SK-N-SH (cell line): ENCODE data around the gene SPINK14.

Experiments
- EZH2phosphoT487 ChIP-seq: fragments of 200-600 bp; sonication (generic); IDR thresholded peaks from 2 replicates; pipeline ENCODE4 v1.6.1; 2017; ENCODE audit warnings: low read depth, mixed run types, mild to moderate bottlenecking, antibody characterized with exemption, moderate library complexity, borderline replicate concordance
- FOSL2 ChIP-seq: IDR thresholded peaks from 2 replicates; pipeline ENCODE4 v1.4.0; 2012; ENCODE audit warnings: low read depth, mild to moderate bottlenecking, moderate library complexity, borderline replicate concordance
- GABPA ChIP-seq: IDR thresholded peaks from 2 replicates; pipeline ENCODE4 v1.4.0; 2012; ENCODE audit warnings: low read depth, mild to moderate bottlenecking
- JUND ChIP-seq: IDR thresholded peaks from 2 replicates; pipeline ENCODE4 v1.4.0; 2012
- MXI1 ChIP-seq: IDR thresholded peaks from 2 replicates; pipeline ENCODE4 v1.6.1; 2012; ENCODE audit warnings: mild to moderate bottlenecking, low read depth, low read length, improper control_type of control experiment
- SIN3A ChIP-seq: IDR thresholded peaks from 2 replicates; pipeline ENCODE4 v1.6.1; 2012; ENCODE audit warnings: low read depth, mild to moderate bottlenecking, low read length, moderate library complexity, borderline replicate concordance
- TEAD4 ChIP-seq: IDR thresholded peaks from 2 replicates; pipeline ENCODE4 v1.4.0; 2012; ENCODE audit warnings: mild to moderate bottlenecking, borderline replicate concordance; ENCODE audit not compliant: insufficient read depth
- YY1 ChIP-seq: IDR thresholded peaks from 2 replicates; pipeline ENCODE4 v1.4.0; 2012; ENCODE audit warnings: low read depth, mild to moderate bottlenecking
- TF ChIP-seq, protein P1 (sequence below): IDR thresholded peaks from 2 replicates; pipeline ENCODE4 v1.4.0; 2012; ENCODE audit warnings: low read depth
- TF ChIP-seq, protein P2 (sequence below): IDR thresholded peaks from 2 replicates; pipeline ENCODE4; 2012

DNA sequence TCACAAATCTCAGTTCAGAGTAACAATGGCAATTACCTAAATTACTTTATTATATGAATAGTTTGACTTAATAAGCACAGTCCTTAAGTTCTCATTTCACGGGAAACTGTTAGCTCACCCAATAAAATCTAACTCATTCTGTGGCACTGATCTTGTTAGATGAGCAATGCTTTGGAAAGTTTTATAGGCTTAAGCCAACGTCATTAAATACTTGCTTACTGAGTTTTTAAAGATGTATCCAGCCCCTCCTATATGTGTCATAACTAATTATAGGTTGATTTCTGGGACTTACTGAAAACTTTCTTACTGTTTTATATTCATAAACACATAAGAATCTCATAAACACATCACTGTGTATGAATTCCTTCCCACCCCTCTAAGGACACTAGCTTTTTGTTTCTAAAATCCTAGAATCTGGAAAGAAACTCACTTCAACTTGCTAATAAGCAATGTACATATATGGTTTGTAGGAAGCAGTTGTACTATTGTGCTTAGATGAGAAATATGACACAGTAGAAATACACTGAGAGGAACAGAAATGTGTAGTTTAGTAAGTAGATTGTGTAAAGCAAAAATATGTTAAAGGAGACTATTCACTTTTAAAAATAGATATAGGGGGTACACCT, 55.9 kb downstream of the SPINK14 start:
- TF ChIP-seq EZH2phosphoT487 (no peak), MXI1 (no peak), FOSL2 (no peak), JUND (no peak), YY1 (no peak), GABPA (no peak), SIN3A (no peak), TEAD4 (no peak)
- TF ChIP-seq, protein P1, sequence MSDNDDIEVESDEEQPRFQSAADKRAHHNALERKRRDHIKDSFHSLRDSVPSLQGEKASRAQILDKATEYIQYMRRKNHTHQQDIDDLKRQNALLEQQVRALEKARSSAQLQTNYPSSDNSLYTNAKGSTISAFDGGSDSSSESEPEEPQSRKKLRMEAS: no peak
- TF ChIP-seq, protein P2, sequence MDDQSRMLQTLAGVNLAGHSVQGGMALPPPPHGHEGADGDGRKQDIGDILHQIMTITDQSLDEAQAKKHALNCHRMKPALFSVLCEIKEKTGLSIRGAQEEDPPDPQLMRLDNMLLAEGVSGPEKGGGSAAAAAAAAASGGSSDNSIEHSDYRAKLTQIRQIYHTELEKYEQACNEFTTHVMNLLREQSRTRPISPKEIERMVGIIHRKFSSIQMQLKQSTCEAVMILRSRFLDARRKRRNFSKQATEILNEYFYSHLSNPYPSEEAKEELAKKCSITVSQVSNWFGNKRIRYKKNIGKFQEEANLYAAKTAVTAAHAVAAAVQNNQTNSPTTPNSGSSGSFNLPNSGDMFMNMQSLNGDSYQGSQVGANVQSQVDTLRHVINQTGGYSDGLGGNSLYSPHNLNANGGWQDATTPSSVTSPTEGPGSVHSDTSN: no peak
